AG04450 (cell line): ENCODE measurements around the gene PARD3. TPM values are rescaled to one million over a fixed set of nuclear protein-coding genes. Genes with fewer than 3 reads are reported as not detected.
"Not testable (repeated sequence)": the region's sequence is repeated elsewhere in the genome, so short reads cannot be mapped to it uniquely, and the experiment has no call there.

Source experiments
- CTCF ChIA-PET: fragments of 300-600, 350-600 bp; formaldehyde crosslinking; extraction: SDS; loops from one replicate; lab custom pipeline; 2022; ENCODE audit warnings: antibody characterized with exemption, inconsistent platforms; lab: Charles Lee
- POLR2A ChIA-PET: fragments of 350-600 bp; formaldehyde crosslinking; extraction: SDS; loops from one replicate; lab custom pipeline; 2021; ENCODE audit warnings: antibody characterized with exemption, inconsistent platforms; lab: Yijun Ruan, JAX
- DNase-seq: peaks from one replicate; pipeline ENCODE4 v3.0.0-alpha.2; 2011; ENCODE audit warnings: low read depth, low spot score
- H3K27ac ChIP-seq: one replicate; pipeline ENCODE4 v1.5.1; 2012; ENCODE audit warnings: low read depth, low read length, control low read depth
- H3K27me3 ChIP-seq: one replicate; pipeline ENCODE4 v1.6.0; 2012; ENCODE audit warnings: low read length; ENCODE audit not compliant: control insufficient read depth, insufficient read depth
- H3K4me3 ChIP-seq: 2 replicates; pipeline ENCODE4 v1.5.1; 2011; ENCODE audit warnings: mild to moderate bottlenecking, low read depth, low read length, control low read depth
- H3K9me3 ChIP-seq: 2 replicates; pipeline ENCODE4 v1.5.1; 2012; ENCODE audit warnings: low read length; ENCODE audit not compliant: control insufficient read depth, insufficient read depth
- polyA plus RNA-seq: library from polyadenylated mRNA; depleted of rRNA; stranded (reverse); fragments of >200 nt; gene quantifications from 2 replicates; pipeline ENCODE4 v1.2.3, GENCODE V29; 2011
- TF ChIP-seq, protein P1 (sequence below): IDR thresholded peaks from 2 replicates; pipeline ENCODE4 v1.5.1; 2011; ENCODE audit warnings: low read depth, low read length, control low read depth, inconsistent platforms

Gene PARD3
- polyA plus RNA-seq, 1 experiment = 43.1 TPM

- Histone ChIP-seq H3K4me3 (no peak overlapping the region), H3K27ac (no peak overlapping the region), H3K9me3 (peaks cover 3% of the 10 kb centered on the region; the same call in 1 of the 2 replicates), H3K27me3 (no peaks in the 10 kb centered on the region)
- ChIA-PET CTCF (no interaction called here), POLR2A (no interaction called here)
- no peak for DNase-seq
- TF ChIP-seq, protein P1, sequence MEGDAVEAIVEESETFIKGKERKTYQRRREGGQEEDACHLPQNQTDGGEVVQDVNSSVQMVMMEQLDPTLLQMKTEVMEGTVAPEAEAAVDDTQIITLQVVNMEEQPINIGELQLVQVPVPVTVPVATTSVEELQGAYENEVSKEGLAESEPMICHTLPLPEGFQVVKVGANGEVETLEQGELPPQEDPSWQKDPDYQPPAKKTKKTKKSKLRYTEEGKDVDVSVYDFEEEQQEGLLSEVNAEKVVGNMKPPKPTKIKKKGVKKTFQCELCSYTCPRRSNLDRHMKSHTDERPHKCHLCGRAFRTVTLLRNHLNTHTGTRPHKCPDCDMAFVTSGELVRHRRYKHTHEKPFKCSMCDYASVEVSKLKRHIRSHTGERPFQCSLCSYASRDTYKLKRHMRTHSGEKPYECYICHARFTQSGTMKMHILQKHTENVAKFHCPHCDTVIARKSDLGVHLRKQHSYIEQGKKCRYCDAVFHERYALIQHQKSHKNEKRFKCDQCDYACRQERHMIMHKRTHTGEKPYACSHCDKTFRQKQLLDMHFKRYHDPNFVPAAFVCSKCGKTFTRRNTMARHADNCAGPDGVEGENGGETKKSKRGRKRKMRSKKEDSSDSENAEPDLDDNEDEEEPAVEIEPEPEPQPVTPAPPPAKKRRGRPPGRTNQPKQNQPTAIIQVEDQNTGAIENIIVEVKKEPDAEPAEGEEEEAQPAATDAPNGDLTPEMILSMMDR = no peak
These were observed 105.3 kb downstream of the PARD3 start for GRCh38 chr10:34709637-34710390.

GRCh38 chr10:34707656-34708055 lies 107.4 kb downstream of the PARD3 start:
- POLR2A ChIA-PET = no interaction called here
- CTCF ChIA-PET = no interaction called here

GRCh38 chr10:34706992-34707391 lies 108.1 kb downstream of the PARD3 start:
- H3K27ac ChIP-seq, H3K27me3 ChIP-seq, CTCF ChIA-PET, DNase-seq, H3K9me3 ChIP-seq, H3K4me3 ChIP-seq: not testable (repeated sequence)
- POLR2A ChIA-PET = interaction anchor here (0.6 kb wide), 1 partner anchor 300 kb away, joined by 3 read pairs; no protein-coding TSS in a partner anchor

More at GRCh38 chr10:34707656-34708055, 107.4 kb downstream of the PARD3 start:
- Histone ChIP-seq H3K4me3 (no peak overlapping the region), H3K27me3 (no peaks in the 10 kb centered on the region), H3K27ac (no peak overlapping the region), H3K9me3 (peaks cover 3% of the 10 kb centered on the region; the same call in 1 of the 2 replicates)
- TF ChIP-seq, protein P1 = no peak
- DNase-seq = no peak

- Histone ChIP-seq H3K4me3 (no peak overlapping the region), H3K27me3 (no peaks in the 10 kb centered on the region), H3K9me3 (peaks cover 3% of the 10 kb centered on the region; the same call in 1 of the 2 replicates), H3K27ac (no peak overlapping the region)
- TF ChIP-seq, protein P1 = no peak
- ChIA-PET POLR2A (interaction anchor here (0.6 kb wide), 1 partner anchor 301 kb away, joined by 3 read pairs; no protein-coding TSS in a partner anchor), CTCF (no interaction called here)
- no peak for DNase-seq
These were observed 108.9 kb downstream of the PARD3 start for GRCh38 chr10:34706147-34706546.

GRCh38 chr10:34705563-34705962 lies 109.5 kb downstream of the PARD3 start:
- Histone ChIP-seq H3K9me3 (peaks cover 3% of the 10 kb centered on the region; the same call in 1 of the 2 replicates), H3K4me3 (no peak overlapping the region), H3K27me3 (no peaks in the 10 kb centered on the region), H3K27ac (no peak overlapping the region)
- POLR2A ChIA-PET = no interaction called here
- TF ChIP-seq, protein P1 = no peak
- DNase-seq = no peak
- CTCF ChIA-PET = interaction anchor here (1.1 kb wide), 1 partner anchor 261 kb away, joined by 3 read pairs; no protein-coding TSS in a partner anchor
